Measurements from ENCODE around the gene MICU2. TPM values are rescaled to one million over a fixed set of nuclear protein-coding genes. Genes with fewer than 3 reads are reported as not detected.

MICU2 gene
- total and polyA plus RNA-seq, 2 experiments from 2014 or later, result 51.0 to 122 TPM

- no peaks in the 10 kb centered on the region for H3K79me2 ChIP-seq (replicated peaks; ENCODE audit: insufficient read depth)
- no peak for DNase-seq (ENCODE audit: low spot score)
- ATAC-seq, result no peak
These were observed 72.5 kb downstream of the MICU2 start for GRCh38 chr13:21531455-21531854.

More at GRCh38 chr13:21531455-21531854, 72.5 kb downstream of the MICU2 start:
- Mint-ChIP-seq H3K27me3 (ENCODE audit: insufficient read depth, low read depth, poor library complexity) (no peaks in the 10 kb centered on the region), H3K36me3 (ENCODE audit: low read depth) (no peaks in the 10 kb centered on the region), H3K4me1 (no peaks in the 10 kb centered on the region), H3K4me3 (no peak overlapping the region), H3K27ac (no peak overlapping the region), H3K9me3 (no peaks in the 10 kb centered on the region)
- Histone ChIP-seq H3K9me2 (ENCODE audit: insufficient read depth) (no peaks in the 10 kb centered on the region), H2AFZ (no peak overlapping the region), H3K4me2 (no peak overlapping the region), H4K20me1 (replicated peaks; ENCODE audit: insufficient read depth) (0 out of 2 replicates have a peak, but pooled peaks cover 2% of the 10 kb centered on the region), H3F3A (replicated peaks; ENCODE audit: low read depth) (no peaks in the 10 kb centered on the region), H3K36me3 (ENCODE audit: insufficient read depth) (no peaks in the 10 kb centered on the region), H3K27ac (ENCODE audit: low read depth) (no peak overlapping the region), H3K4me3 (no peak overlapping the region), H3K4me1 (ENCODE audit: insufficient read depth) (no peaks in the 10 kb centered on the region), H3K27me3 (ENCODE audit: insufficient read depth) (no peaks in the 10 kb centered on the region)
- TF ChIP-seq EZH2 (IDR thresholded peaks at IDR 0.05; ENCODE audit: low read depth, unreplicated experiment) (no peak), ZNF462 (CRISPR knock-in tag; IDR thresholded peaks at IDR 0.05) (no peak), STAT1 (IDR thresholded peaks at IDR 0.05; ENCODE audit: unreplicated experiment) (no peak), CREB1 (CRISPR knock-in tag; IDR thresholded peaks at IDR 0.05; ENCODE audit: low read depth) (no peak)
- TF ChIP-seq, protein P1, sequence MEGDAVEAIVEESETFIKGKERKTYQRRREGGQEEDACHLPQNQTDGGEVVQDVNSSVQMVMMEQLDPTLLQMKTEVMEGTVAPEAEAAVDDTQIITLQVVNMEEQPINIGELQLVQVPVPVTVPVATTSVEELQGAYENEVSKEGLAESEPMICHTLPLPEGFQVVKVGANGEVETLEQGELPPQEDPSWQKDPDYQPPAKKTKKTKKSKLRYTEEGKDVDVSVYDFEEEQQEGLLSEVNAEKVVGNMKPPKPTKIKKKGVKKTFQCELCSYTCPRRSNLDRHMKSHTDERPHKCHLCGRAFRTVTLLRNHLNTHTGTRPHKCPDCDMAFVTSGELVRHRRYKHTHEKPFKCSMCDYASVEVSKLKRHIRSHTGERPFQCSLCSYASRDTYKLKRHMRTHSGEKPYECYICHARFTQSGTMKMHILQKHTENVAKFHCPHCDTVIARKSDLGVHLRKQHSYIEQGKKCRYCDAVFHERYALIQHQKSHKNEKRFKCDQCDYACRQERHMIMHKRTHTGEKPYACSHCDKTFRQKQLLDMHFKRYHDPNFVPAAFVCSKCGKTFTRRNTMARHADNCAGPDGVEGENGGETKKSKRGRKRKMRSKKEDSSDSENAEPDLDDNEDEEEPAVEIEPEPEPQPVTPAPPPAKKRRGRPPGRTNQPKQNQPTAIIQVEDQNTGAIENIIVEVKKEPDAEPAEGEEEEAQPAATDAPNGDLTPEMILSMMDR (conservative IDR thresholded peaks at IDR 0.05; ENCODE audit: low read depth in 2 of 2), result no peak
- TF ChIP-seq, protein P2, sequence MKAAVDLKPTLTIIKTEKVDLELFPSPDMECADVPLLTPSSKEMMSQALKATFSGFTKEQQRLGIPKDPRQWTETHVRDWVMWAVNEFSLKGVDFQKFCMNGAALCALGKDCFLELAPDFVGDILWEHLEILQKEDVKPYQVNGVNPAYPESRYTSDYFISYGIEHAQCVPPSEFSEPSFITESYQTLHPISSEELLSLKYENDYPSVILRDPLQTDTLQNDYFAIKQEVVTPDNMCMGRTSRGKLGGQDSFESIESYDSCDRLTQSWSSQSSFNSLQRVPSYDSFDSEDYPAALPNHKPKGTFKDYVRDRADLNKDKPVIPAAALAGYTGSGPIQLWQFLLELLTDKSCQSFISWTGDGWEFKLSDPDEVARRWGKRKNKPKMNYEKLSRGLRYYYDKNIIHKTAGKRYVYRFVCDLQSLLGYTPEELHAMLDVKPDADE (IDR thresholded peaks at IDR 0.05), result no peak

All from GM23338 (cell line).